GM21737 (cell line): ENCODE results near the gene OR52A5.
"Not testable (repeated sequence)": the region's sequence is repeated elsewhere in the genome, so short reads cannot be mapped to it uniquely, and the experiment has no call there.

ENCODE experiments used
- ATAC-seq: cut with Tn5 transposase; IDR thresholded peaks from one replicate; pipeline ENCODE4 v1.9.1; 2021; ENCODE audit warnings: mild to moderate bottlenecking, moderate library complexity; ENCODE audit not compliant: unreplicated experiment

OR52A5 gene

GRCh38 chr11:5137996-5138395, at the start of gene OR52A5:
OR52A5 (minus strand) TSS chr11:5138356; CDS start chr11:5132642, 5,714 bp downstream.
- no peak for ATAC-seq

GRCh38 chr11:5178046-5178837, 40.1 kb upstream of the OR52A5 start:
- ATAC-seq, result no peak

- ATAC-seq, result no peak
Observed at GRCh38 chr11:5174934-5175333, 36.8 kb upstream of the OR52A5 start.

GRCh38 chr11:5171856-5172255, 33.7 kb upstream of the OR52A5 start:
- ATAC-seq, result no peak

- ATAC-seq, result not testable (repeated sequence)
Observed at GRCh38 chr11:5165898-5166297, 27.7 kb upstream of the OR52A5 start.

GRCh38 chr11:5164807-5165206, 26.7 kb upstream of the OR52A5 start:
- not testable (repeated sequence) for ATAC-seq

- not testable (repeated sequence) for ATAC-seq
Observed at GRCh38 chr11:5161045-5161444, 22.9 kb upstream of the OR52A5 start.

GRCh38 chr11:5160217-5160616, 22.1 kb upstream of the OR52A5 start:
- ATAC-seq, result not testable (repeated sequence)

GRCh38 chr11:5159806-5160205, 21.6 kb upstream of the OR52A5 start:
- ATAC-seq, result no peak

GRCh38 chr11:5154657-5155056, 16.5 kb upstream of the OR52A5 start, which contains the start of gene OR52A1:
OR52A1 (minus strand) TSS chr11:5154757; CDS start chr11:5152369, 2,388 bp downstream.
- ATAC-seq, result no peak

GRCh38 chr11:5153574-5154431, 15.6 kb upstream of the OR52A5 start:
- ATAC-seq, result no peak

- no peak for ATAC-seq
Observed at GRCh38 chr11:5151713-5152153, 13.6 kb upstream of the OR52A5 start.

GRCh38 chr11:5144206-5144605, 6.0 kb upstream of the OR52A5 start:
- not testable (repeated sequence) for ATAC-seq

- no peak for ATAC-seq
Observed at GRCh38 chr11:5137014-5137413, 1.1 kb downstream of the OR52A5 start.

GRCh38 chr11:5136261-5136660, 1.9 kb downstream of the OR52A5 start:
- no peak for ATAC-seq

- no peak for ATAC-seq
Observed at GRCh38 chr11:5131584-5132335, 6.4 kb downstream of the OR52A5 start.

- no peak for ATAC-seq
Observed at GRCh38 chr11:5129457-5129877, 8.7 kb downstream of the OR52A5 start.

- no peak for ATAC-seq
Observed at GRCh38 chr11:5124891-5125620, 13.1 kb downstream of the OR52A5 start.

- ATAC-seq, result peak; percentile 81
Observed at GRCh38 chr11:5123802-5124521, 14.2 kb downstream of the OR52A5 start.

GRCh38 chr11:5118893-5119292, 19.3 kb downstream of the OR52A5 start:
- no peak for ATAC-seq
